Common myeloid progenitor, CD34-positive (primary cell): ENCODE data around the gene HDAC4.

Experiments
- CTCF ChIA-PET: fragments of 350-600 bp; sonication (Branson Sonifier 250); formaldehyde crosslinking; loops from one replicate; lab custom pipeline; 2021; ENCODE audit warnings: antibody characterized with exemption; lab: Charles Lee
- POLR2A ChIA-PET: fragments of 350-600 bp; sonication (Branson Sonifier 250); formaldehyde crosslinking; loops from one replicate; lab custom pipeline; 2021; ENCODE audit warnings: antibody characterized with exemption; lab: Charles Lee
- DNase-seq, 3 donors: peaks; one replicate each; pipeline versions ENCODE4 v3.0.0 to v3.0.0-alpha.2; 2013
- H3K27ac ChIP-seq, 2 experiments: 1 replicate in 1 of 2; 2 replicates in 1 of 2; pipeline ENCODE4 v1.7.0; 2013; ENCODE audit warnings: inconsistent platforms in 2 of 2, low read length in 2 of 2, mild to moderate bottlenecking in 2 of 2, low read depth in 1 of 2, moderate library complexity in 1 of 2; ENCODE audit not compliant: severe bottlenecking in 2 of 2, insufficient read depth in 1 of 2, poor library complexity in 1 of 2
- H3K27me3 ChIP-seq, 5 experiments: replicated peaks in 2 of 5; 1 replicate in 3 of 5; 2 replicates in 2 of 5; pipeline versions ENCODE4 v1.6.1 to v1.7.0; 2013; ENCODE audit warnings: low read length in 4 of 5, mild to moderate bottlenecking in 2 of 5, moderate library complexity in 2 of 5, inconsistent platforms in 1 of 5; ENCODE audit not compliant: insufficient read depth in 5 of 5, control insufficient read depth in 4 of 5
- H3K36me3 ChIP-seq, 4 experiments: 1 replicate in 2 of 4; 2 replicates in 2 of 4; pipeline versions ENCODE4 v1.6.1 to v1.7.0; 2013; ENCODE audit warnings: low read length in 3 of 4, control low read depth in 1 of 4, mild to moderate bottlenecking in 1 of 4; ENCODE audit not compliant: control insufficient read depth in 4 of 4, insufficient read depth in 4 of 4
- H3K4me1 ChIP-seq, 4 experiments: 1 replicate in 3 of 4; 2 replicates in 1 of 4; pipeline versions ENCODE4 v1.6.1 to v1.7.1; 2013; ENCODE audit warnings: low read length in 3 of 4, mild to moderate bottlenecking in 3 of 4, control low read depth in 1 of 4, inconsistent platforms in 1 of 4, moderate library complexity in 1 of 4; ENCODE audit not compliant: control insufficient read depth in 4 of 4, insufficient read depth in 4 of 4; ENCODE audit errors: control extremely low read depth in 1 of 4
- H3K4me3 ChIP-seq, 7 experiments: 1 replicate in 4 of 7; 2 replicates in 3 of 7; pipeline versions ENCODE4 v1.5.1 to v1.7.0; 2013; ENCODE audit warnings: mild to moderate bottlenecking in 7 of 7, low read length in 6 of 7, moderate library complexity in 6 of 7, inconsistent platforms in 2 of 7, low read depth in 2 of 7, control low read depth in 1 of 7; ENCODE audit not compliant: insufficient read depth in 4 of 7, control insufficient read depth in 1 of 7; ENCODE audit errors: extremely low read depth in 1 of 7
- H3K9me3 ChIP-seq, 5 experiments: 1 replicate in 4 of 5; 2 replicates in 1 of 5; pipeline versions ENCODE4 v1.6.1 to v1.7.1; 2013; ENCODE audit warnings: low read length in 4 of 5, mild to moderate bottlenecking in 2 of 5, inconsistent platforms in 1 of 5, low read depth in 1 of 5, moderate library complexity in 1 of 5; ENCODE audit not compliant: control insufficient read depth in 4 of 5, insufficient read depth in 2 of 5; ENCODE audit errors: control extremely low read depth in 1 of 5
- WGBS: methylation state at CpG from one replicate; pipeline ENCODE4 v1.1.5; 2013; ENCODE audit not compliant: insufficient coverage; 5-methylcytosine and 5-hydroxymethylcytosine counted together

HDAC4 gene

DNA sequence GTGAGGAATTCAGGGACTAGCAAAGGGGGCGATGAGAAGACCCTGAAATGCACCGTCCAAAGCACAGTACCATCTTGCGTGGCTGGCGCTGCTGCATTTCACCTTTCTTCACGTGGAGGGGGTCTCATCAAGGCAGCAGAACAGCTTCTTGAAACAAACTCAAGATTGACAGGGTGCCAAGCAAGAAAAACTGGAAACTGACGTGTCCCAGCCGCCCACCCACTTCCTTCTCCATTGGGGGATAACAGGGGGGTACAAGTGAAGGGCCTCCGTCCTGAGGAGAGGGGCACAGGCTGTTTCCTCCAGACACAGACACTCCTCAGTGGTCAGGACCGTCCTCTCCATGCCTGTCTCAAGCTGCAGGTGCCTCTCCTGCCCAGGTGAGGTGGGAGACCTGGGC is 32.5 kb downstream of the HDAC4 start:
- ChIA-PET POLR2A (no interaction called here), CTCF (no interaction called here)
- Histone ChIP-seq H3K4me3 (no peak overlapping the region), H3K27ac (no peak overlapping the region), H3K27me3 (no peaks in the 10 kb centered on the region), H3K4me1 (no peaks in the 10 kb centered on the region), H3K9me3 (no peaks in the 10 kb centered on the region), H3K36me3 (no peaks in the 10 kb centered on the region)
- 75% methylated on average over 9 of the region's 9 CpGs for WGBS
- no peak for DNase-seq

DNA sequence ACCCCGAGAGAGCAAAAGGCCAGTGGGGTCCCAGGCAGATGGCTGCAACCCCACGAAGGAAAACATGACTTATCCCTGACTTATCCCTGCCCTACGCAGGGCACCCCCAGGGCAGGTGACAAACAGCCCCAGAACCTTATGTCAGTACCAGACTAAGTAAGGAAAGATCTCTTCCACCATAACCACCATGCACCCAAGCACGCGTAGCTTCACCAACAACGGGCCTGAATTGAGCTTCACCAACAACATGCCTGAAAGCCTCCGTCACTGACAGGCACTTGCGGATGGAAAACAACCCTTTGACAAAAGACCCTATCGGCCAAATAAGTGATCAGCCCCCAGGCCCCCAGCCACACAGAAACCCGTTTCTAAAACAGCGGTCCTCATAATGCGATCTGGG is 34.1 kb downstream of the HDAC4 start:
- POLR2A ChIA-PET: no interaction called here
- H3K9me3 ChIP-seq: no peaks in the 10 kb centered on the region
- CTCF ChIA-PET: no interaction called here
- H3K27me3 ChIP-seq: no peaks in the 10 kb centered on the region
- H3K4me3 ChIP-seq: no peak overlapping the region
- no peak for DNase-seq
- H3K27ac ChIP-seq: no peak overlapping the region
- H3K36me3 ChIP-seq: no peaks in the 10 kb centered on the region
- 86% methylated on average over 11 of the region's 12 CpGs for WGBS
- H3K4me1 ChIP-seq: no peaks in the 10 kb centered on the region

DNA sequence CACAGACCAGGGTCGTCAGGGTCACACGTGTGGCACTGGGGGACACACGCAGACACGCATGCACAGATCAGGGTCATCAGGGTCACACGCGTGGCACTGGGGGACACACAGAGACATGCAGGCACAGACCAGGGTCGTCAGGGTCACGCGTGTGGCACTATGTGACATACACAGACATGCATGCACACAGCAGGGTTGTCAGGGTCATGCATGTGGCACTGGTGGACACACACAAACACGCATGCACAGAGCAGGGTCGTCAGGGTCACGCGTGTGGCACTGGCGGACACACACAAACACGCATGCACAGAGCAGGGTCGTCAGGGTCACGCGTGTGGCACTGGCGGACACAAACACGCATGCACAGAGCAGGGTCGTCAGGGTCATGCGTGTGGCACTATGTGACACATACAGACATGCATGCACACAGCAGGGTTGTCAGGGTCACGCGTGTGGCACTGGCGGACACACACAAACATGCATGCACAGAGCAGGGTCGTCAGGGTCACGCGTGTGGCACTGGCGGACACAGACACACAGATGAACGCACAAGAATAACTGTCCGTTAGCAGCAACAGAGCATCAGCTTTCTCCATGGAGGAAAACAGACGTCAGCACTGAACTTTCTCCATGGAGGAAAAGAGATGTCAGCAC is 34.9 kb downstream of the HDAC4 start:
- Histone ChIP-seq H3K36me3 (no peaks in the 10 kb centered on the region), H3K27me3 (no peaks in the 10 kb centered on the region), H3K9me3 (no peaks in the 10 kb centered on the region), H3K27ac (no peak overlapping the region), H3K4me1 (no peaks in the 10 kb centered on the region), H3K4me3 (no peak overlapping the region)
- WGBS: 98% methylated on average over 32 of the region's 32 CpGs
- CTCF ChIA-PET: no interaction called here
- POLR2A ChIA-PET: no interaction called here
- DNase-seq: no peak

DNA sequence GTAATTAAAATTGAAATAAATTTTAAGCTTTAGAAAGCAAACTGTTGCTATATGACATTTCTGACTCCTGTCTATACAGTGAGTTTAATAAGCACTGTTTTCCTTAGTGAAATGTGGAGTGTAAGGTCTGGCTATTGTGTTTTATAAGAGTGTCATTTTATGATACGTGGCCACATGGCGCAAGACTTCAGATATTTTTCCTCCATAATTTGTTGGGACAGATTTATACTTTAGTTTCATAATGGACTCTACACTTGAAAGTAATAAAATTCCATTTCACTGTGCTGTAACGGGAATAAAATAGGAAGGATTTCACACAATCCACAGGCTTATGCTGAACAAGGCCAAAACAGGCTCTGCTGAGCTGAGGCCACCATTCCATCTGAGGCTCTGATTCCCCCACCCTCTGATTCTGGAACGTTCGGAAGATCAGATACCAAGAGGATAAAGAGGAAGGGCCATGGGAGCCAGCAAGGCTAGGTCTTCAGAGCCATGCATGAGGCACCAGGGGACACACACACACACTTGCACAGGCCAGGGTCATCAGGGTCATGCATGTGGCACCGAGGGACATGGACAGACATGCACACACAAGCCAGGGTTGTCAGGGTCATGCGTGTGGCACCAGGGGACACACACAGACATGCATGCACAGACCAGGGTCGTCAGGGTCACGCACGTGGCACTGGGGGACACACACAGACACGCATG is 35.6 kb downstream of the HDAC4 start:
- no peak for DNase-seq
- POLR2A ChIA-PET: no interaction called here
- Histone ChIP-seq H3K4me3 (no peak overlapping the region), H3K4me1 (no peaks in the 10 kb centered on the region), H3K9me3 (no peaks in the 10 kb centered on the region), H3K36me3 (no peaks in the 10 kb centered on the region), H3K27me3 (no peaks in the 10 kb centered on the region), H3K27ac (no peak overlapping the region)
- CTCF ChIA-PET: no interaction called here
- WGBS: 88% methylated on average over 6 of the region's 11 CpGs

DNA sequence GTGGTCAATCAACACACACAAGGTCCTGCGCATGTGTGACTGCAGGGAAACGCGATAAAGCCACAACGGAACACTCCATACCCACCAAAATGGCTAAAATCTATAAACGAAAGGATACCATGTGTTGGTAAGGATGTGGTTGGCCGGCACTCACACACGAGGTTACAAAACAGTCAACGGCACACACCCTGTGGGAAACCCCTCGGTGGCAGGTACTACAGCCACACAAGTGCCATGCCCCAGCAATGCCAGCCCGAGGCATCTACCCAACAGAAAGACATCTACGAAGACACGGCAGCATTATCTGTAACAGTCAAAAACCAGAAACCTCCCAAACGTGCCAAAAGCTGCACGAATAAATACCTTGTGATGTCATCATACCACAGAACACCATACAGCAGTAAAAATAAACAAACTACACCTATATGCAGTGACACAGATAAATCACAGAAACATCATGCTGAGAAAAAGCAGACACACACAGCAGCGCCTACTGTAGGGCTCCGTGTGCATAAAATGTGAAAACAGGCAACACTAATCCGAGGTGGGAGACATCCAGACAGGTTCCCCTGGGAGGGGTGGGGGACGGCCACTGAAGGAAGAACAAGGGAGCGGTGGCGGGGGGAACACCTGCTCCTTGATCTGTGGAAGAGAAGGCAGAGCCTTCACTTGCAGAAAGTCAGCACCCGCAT is 36.7 kb downstream of the HDAC4 start:
- Histone ChIP-seq H3K36me3 (no peaks in the 10 kb centered on the region), H3K27ac (no peak overlapping the region), H3K4me3 (no peak overlapping the region), H3K4me1 (no peaks in the 10 kb centered on the region), H3K9me3 (no peaks in the 10 kb centered on the region), H3K27me3 (no peaks in the 10 kb centered on the region)
- WGBS: 96% methylated on average over 12 of the region's 21 CpGs
- no peak for DNase-seq
- CTCF ChIA-PET: no interaction called here
- POLR2A ChIA-PET: no interaction called here

DNA sequence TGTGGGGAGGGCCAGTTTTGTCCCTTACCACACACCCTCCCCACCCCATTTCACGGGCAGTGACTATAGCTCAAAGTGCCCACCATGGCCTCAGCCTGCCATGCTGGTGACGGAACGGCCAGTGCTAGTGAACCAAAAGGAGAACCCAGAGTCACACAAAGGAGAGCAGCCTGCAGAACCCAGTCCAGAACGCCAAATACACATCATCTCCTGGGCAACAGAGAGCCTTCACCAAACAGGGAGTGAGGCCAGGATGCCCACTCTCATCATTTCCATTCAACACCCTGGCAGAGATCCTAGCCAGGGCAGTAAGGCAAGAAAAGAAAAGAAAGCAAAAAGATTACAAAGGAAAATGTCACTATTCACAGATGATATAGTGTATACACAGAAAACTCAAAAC is 38.3 kb downstream of the HDAC4 start:
- Histone ChIP-seq H3K9me3 (no peaks in the 10 kb centered on the region), H3K4me3 (no peak overlapping the region), H3K36me3 (peaks cover 0 to 2% (median 0%) of the 10 kb centered on the region in 4 experiments), H3K27me3 (no peaks in the 10 kb centered on the region), H3K4me1 (no peaks in the 10 kb centered on the region), H3K27ac (no peak overlapping the region)
- WGBS: 88% methylated on average over 1 of the region's 4 CpGs
- ChIA-PET POLR2A (no interaction called here), CTCF (interaction anchor here (0.8 to 1.3 kb wide), 2 partner anchors 11 to 19 kb away, joined by 3 read pairs; no protein-coding TSS in a partner anchor)
- no peak for DNase-seq

DNA sequence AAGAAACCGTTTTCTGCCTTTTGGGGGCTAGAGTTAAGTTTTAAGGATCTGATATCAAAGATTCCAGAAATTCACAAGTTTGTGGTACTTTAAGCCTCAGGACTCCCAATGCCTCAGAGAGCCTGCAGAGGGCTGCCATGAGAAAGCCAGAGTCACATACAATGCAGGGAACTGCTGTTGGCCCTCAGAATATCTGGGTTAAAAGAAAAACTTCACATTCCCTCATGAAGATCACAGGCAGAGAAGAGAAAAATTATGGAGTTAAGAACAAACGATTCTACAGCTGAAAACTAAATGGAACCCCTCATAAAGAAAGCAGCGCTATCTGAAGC is 39.5 kb downstream of the HDAC4 start:
- H3K4me3 ChIP-seq: no peak overlapping the region
- ChIA-PET CTCF (interaction anchor here (1.3 kb wide), 1 partner anchor 12 kb away, joined by 3 read pairs; no protein-coding TSS in a partner anchor), POLR2A (no interaction called here)
- H3K27ac ChIP-seq: no peak overlapping the region
- H3K9me3 ChIP-seq: no peaks in the 10 kb centered on the region
- WGBS: 100% methylated on average over 1 of the region's 3 CpGs
- DNase-seq: no peak
- peaks cover 0 to 2% (median 0%) of the 10 kb centered on the region in 4 experiments for H3K36me3 ChIP-seq
- no peaks in the 10 kb centered on the region for H3K4me1 ChIP-seq
- H3K27me3 ChIP-seq: no peaks in the 10 kb centered on the region
